M059J (cell line): ENCODE data around the gene ZNF628. TPM values are rescaled to one million over a fixed set of nuclear protein-coding genes. Genes with fewer than 3 reads are reported as not detected.
A peak's percentile ranks its signal among the peaks of the same experiment; 100 is the strongest.

ENCODE experiments used
- DNase-seq: peaks from one replicate; pipeline ENCODE4 v3.0.0-alpha.2; 2012; ENCODE audit warnings: low read depth
- total RNA-seq: library from RNA; depleted of rRNA; stranded (reverse); fragments of >200 nt; shearing (Covaris generic); gene quantifications from 2 replicates; pipeline ENCODE4 v1.2.3, GENCODE V29; 2014

ZNF628 gene
- total RNA-seq, 1 experiment from 2014 or later = 8.8 TPM

- no peak for DNase-seq
These were observed 25.1 kb upstream of the ZNF628 start for GRCh38 chr19:55451163-55451964.

- no peak for DNase-seq
These were observed 24.3 kb upstream of the ZNF628 start for GRCh38 chr19:55451965-55452748.

GRCh38 chr19:55452749-55453346, 23.6 kb upstream of the ZNF628 start:
- DNase-seq = peak; percentile 49

GRCh38 chr19:55453511-55454260, 22.7 kb upstream of the ZNF628 start:
- DNase-seq = no peak

GRCh38 chr19:55454787-55455243, 21.6 kb upstream of the ZNF628 start:
- DNase-seq = peak; percentile 44

GRCh38 chr19:55455576-55456235, 20.7 kb upstream of the ZNF628 start:
- no peak for DNase-seq

GRCh38 chr19:55456347-55456746, 20.1 kb upstream of the ZNF628 start:
- no peak for DNase-seq

GRCh38 chr19:55457683-55458457, 18.5 kb upstream of the ZNF628 start:
- no peak for DNase-seq

GRCh38 chr19:55459551-55459949, 16.9 kb upstream of the ZNF628 start:
- DNase-seq = no peak

- DNase-seq = no peak
These were observed 16.3 kb upstream of the ZNF628 start for GRCh38 chr19:55459950-55460657.

- peak; percentile 52 for DNase-seq
These were observed 15.7 kb upstream of the ZNF628 start for GRCh38 chr19:55460670-55461258.

- peak; percentile 99 for DNase-seq
These were observed 15.0 kb upstream of the ZNF628 start, which contains the start of gene ISOC2 for GRCh38 chr19:55461259-55461973. Gene ISOC2 (minus strand): TSS chr19:55461642. CDS start chr19:55456486, 5,156 bp downstream.

GRCh38 chr19:55461974-55462626, 14.3 kb upstream of the ZNF628 start:
- peak; percentile 44 for DNase-seq

GRCh38 chr19:55462722-55463121, 13.7 kb upstream of the ZNF628 start:
- no peak for DNase-seq

GRCh38 chr19:55463583-55464031, 12.8 kb upstream of the ZNF628 start:
- DNase-seq = no peak

GRCh38 chr19:55464039-55464661, 12.3 kb upstream of the ZNF628 start:
- no peak for DNase-seq

GRCh38 chr19:55464662-55465054, 11.8 kb upstream of the ZNF628 start, which contains the start of gene C19orf85:
Gene C19orf85 (minus strand): TSS chr19:55464751. CDS start chr19:55464554, 197 bp downstream.
- DNase-seq = no peak
